Left lung (tissue), 10 donors: ENCODE measurements around the gene ABTB2. TPM values are rescaled to one million over a fixed set of nuclear protein-coding genes. Genes with fewer than 3 reads are reported as not detected.

Experiments used
- ATAC-seq: fragments of 200-7000 bp; cut with Tn5 transposase; one replicate; pipeline ENCODE4 v1.9.1; 2020; ENCODE audit warnings: moderate library complexity
- DNase-seq, 4 donors: peaks; one replicate each; pipeline ENCODE4 v3.0.0-alpha.2; 2013 to 2020
- H3K27ac ChIP-seq, 2 donors: fragments of 200-600 bp; sonication (generic) in 1 of 2; one replicate each; pipeline versions ENCODE4 v1.5.0 to v1.8.0; 2020 to 2021
- H3K27me3 ChIP-seq, 2 donors: fragments of 200-600 bp; sonication (generic) in 1 of 2; one replicate each; pipeline versions ENCODE4 v1.5.0 to v1.8.0; 2020 to 2021
- H3K36me3 ChIP-seq, 2 donors: fragments of 200-600 bp; sonication (generic) in 1 of 2; one replicate each; pipeline versions ENCODE4 v1.5.0 to v1.8.0; 2020 to 2021
- H3K4me1 ChIP-seq, 2 donors: fragments of 200-600 bp; one replicate each; pipeline ENCODE4 v1.8.0; 2021
- H3K4me3 ChIP-seq, 2 donors: fragments of 200-600 bp; sonication (generic) in 1 of 2; one replicate each; pipeline versions ENCODE4 v1.5.0 to v1.8.0; 2020 to 2021; ENCODE audit warnings: mild to moderate bottlenecking in 1 of 2
- H3K9me3 ChIP-seq, 2 donors: fragments of 200-600 bp; sonication (generic) in 1 of 2; one replicate each; pipeline versions ENCODE4 v1.5.0 to v1.8.0; 2020 to 2021
- CTCF ChIP-seq, 2 donors: fragments of 200-600 bp; sonication (generic) in 1 of 2; IDR thresholded peaks; one replicate each; pipeline versions ENCODE4 v1.5.0 to v1.8.0; 2021; ENCODE audit warnings: antibody characterized with exemption in 2 of 2
- intact Hi-C, 2 donors: fragments of 100-400 bp; cut with DNase I; formaldehyde crosslinking; loops; one replicate each; pipeline versions ENCODE4 v1.11.2 to v1.14.2; 2022
- polyA plus RNA-seq, 6 donors: library from polyadenylated mRNA; unstranded; fragments of 120-200 nt; gene quantifications; one replicate each; pipeline ENCODE4 v1.2.1, GENCODE V29; 2013; ENCODE audit not compliant: insufficient read length in 6 of 6
- total RNA-seq, 2 donors: library from RNA; stranded (reverse); fragmentation: NEBNext Ultra II Directional; extraction: Animal tissue kit (Norgen Biotek cat#: 25700); gene quantifications; one replicate each; pipeline ENCODE4 v1.2.1, GENCODE V29; 2021
- donor health status: DM: no; HTN: yes; CAD: no.
- donor health status: DM: no; HTN: no; CAD: no.

Gene ABTB2
- total and polyA plus RNA-seq, 8 donors, result 2.4 to 6.9 (median 4.8) TPM

DNA sequence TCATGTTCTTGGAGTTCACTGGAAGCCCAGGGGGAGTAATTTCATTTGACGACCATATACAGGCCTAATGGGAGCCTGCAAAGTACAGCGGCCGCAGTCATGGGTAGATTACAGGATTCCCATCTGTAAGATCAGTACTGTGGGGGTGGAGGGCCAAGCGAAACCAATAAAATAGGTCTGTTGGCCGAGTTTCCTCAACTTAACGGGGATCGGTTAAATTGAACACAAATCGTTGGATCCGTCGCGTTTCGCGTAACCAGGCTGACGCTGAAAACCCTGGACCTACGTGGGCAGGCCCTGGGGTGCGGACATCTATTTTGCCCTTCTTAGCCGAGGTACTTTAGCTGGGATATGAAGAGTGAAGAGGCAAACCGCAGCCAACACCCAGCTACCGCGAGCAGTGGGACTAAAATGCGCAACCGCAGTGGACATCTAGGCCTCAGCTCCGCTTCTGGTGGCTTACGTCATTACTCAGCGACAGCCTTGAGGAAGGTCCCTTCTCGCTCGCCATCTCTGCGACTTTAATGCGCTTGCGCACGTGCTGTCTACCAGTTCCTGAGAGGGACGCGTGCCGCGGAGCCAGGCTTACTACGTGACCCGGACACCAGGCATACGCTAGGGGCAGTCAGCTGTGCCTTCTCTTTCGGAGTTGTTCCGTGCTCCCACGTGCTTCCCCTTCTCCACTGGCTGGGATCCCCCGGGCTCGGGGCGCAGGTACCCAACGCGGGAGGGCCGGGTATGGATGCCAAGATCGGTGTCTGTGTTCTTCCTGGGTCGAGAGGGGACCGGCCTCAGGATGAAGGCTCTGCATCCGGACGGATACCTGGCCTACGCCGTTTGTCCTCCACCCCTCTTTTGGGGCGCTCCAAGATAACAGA lies 252.5 kb downstream of the ABTB2 start, which contains the start of gene NAT10:
Gene NAT10 (plus strand): TSS at position 551 of the 878 bp plus-strand sequence. CDS start 2,597 bp downstream, outside the sequence.
- intact Hi-C loops, result loop anchor here in 1 of 2 donors (10.0 kb wide), 1 partner anchor 51 kb away; the partner anchor contains the start of gene CAPRIN1
- H3K9me3 ChIP-seq, result no peaks in the 10 kb centered on the region
- peak in 1 of 2 donors; percentile 18 for TF ChIP-seq CTCF (IDR thresholded peaks at IDR 0.05)
- H3K4me1 ChIP-seq, result peaks cover 5 to 30% of the 10 kb centered on the region in 2 donors
- ATAC-seq, result peak; percentile 97
- DNase-seq, result peak; percentile 97 to 99 (median 98)
- peak within 1 kb of the TSS; percentile 93 to 96 for H3K27ac ChIP-seq
- peak within 1 kb of the TSS; percentile 93 for H3K4me3 ChIP-seq
- H3K27me3 ChIP-seq, result no peaks in the 10 kb centered on the region
- H3K36me3 ChIP-seq, result peaks cover 0 to 36% of the 10 kb centered on the region in 2 donors

GRCh38 chr11:34104680-34105078 lies 253.1 kb downstream of the ABTB2 start:
- Histone ChIP-seq H3K4me1 (peaks cover 5 to 30% of the 10 kb centered on the region in 2 donors), H3K36me3 (peaks cover 0 to 36% of the 10 kb centered on the region in 2 donors), H3K4me3 (peak overlapping the region; percentile 93), H3K27ac (peak overlapping the region; percentile 93 to 96), H3K27me3 (no peaks in the 10 kb centered on the region), H3K9me3 (no peaks in the 10 kb centered on the region)
- ATAC-seq, result no peak
- intact Hi-C loops, result loop anchor here in 1 of 2 donors (10.0 kb wide), 1 partner anchor 50 kb away; the partner anchor contains the start of gene CAPRIN1
- no peak for TF ChIP-seq CTCF (IDR thresholded peaks at IDR 0.05)
- DNase-seq, result no peak

Other genes starting within 250 kb of the ABTB2 start
- 100 to 1,000 TPM; 146 to 214 TPM for gene CAT, start 80.9 kb upstream of the ABTB2 start, total RNA-seq
- 100 to 1,000 TPM; 183 to 247 (median 218) TPM for gene CAT, start 80.9 kb upstream of the ABTB2 start, polyA plus RNA-seq
- 1 to 10 TPM; 5.1 to 9.3 TPM for gene ELF5, start 155.8 kb upstream of the ABTB2 start, total RNA-seq
- 10 to 100 TPM; 23.6 to 41.7 (median 31.1) TPM for gene ELF5, start 155.8 kb upstream of the ABTB2 start, polyA plus RNA-seq